Keratinocyte (primary cell): Measurements from ENCODE around the gene GPX5.

Experiments used
- EZH2 ChIP-seq: IDR thresholded peaks from one replicate; pipeline ENCODE4 v1.6.1; 2012; ENCODE audit warnings: inconsistent platforms, mild to moderate bottlenecking, low read length, moderate library complexity
- TF ChIP-seq, protein P1 (sequence below), 3 experiments: IDR thresholded peaks in 1 of 3; conservative IDR thresholded peaks in 1 of 3; optimal IDR thresholded peaks in 1 of 3; 2 replicates in 2 of 3; 3 replicates in 1 of 3; pipeline versions ENCODE3 to v1.5.1; 2011; ENCODE audit warnings: low read length in 3 of 3, mild to moderate bottlenecking in 3 of 3, moderate library complexity in 2 of 3, control low read depth in 1 of 3, inconsistent platforms in 1 of 3; ENCODE audit not compliant: insufficient read depth in 2 of 3; ENCODE audit errors: extremely low read depth in 1 of 3

DNA sequence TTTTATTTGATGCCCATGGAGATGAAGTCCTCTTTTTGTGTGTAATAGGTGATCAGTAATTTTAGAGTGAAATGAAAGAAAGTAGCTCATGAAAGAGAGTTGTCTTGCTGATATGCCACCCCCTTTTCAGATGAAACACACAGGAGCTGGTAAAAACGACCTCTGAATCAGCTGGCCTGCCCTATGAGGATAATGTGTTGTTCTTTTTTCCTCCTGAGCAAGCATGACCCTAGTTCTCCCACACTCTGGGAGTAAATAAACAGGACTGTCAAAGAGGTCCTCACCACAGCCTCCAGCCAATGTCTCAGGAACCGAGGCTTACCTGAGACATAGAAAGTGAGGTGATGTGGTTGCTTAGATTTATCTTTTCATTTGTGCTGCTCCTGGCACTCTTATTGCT is 29.5 kb downstream of the GPX5 start:
- TF ChIP-seq EZH2: no peak
- TF ChIP-seq, protein P1, sequence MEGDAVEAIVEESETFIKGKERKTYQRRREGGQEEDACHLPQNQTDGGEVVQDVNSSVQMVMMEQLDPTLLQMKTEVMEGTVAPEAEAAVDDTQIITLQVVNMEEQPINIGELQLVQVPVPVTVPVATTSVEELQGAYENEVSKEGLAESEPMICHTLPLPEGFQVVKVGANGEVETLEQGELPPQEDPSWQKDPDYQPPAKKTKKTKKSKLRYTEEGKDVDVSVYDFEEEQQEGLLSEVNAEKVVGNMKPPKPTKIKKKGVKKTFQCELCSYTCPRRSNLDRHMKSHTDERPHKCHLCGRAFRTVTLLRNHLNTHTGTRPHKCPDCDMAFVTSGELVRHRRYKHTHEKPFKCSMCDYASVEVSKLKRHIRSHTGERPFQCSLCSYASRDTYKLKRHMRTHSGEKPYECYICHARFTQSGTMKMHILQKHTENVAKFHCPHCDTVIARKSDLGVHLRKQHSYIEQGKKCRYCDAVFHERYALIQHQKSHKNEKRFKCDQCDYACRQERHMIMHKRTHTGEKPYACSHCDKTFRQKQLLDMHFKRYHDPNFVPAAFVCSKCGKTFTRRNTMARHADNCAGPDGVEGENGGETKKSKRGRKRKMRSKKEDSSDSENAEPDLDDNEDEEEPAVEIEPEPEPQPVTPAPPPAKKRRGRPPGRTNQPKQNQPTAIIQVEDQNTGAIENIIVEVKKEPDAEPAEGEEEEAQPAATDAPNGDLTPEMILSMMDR (optimal IDR thresholded peaks at IDR 0.05 in 1 of 3, IDR thresholded peaks at IDR 0.05 in 1 of 3, conservative IDR thresholded peaks at IDR 0.05 in 1 of 3; ENCODE audit: extremely low read depth in 1 of 3, insufficient read depth in 2 of 3, low read length in 3 of 3): no peak
